Caco-2 (cell line): ENCODE measurements around the gene HSPB2. TPM values are rescaled to one million over a fixed set of nuclear protein-coding genes. Genes with fewer than 3 reads are reported as not detected.

Experiments used
- BruUV-seq: library from RNA; stranded (reverse); fragments of 400-500 nt; replicated peaks from 2 replicates; lab custom pipeline; 2021; lab: Mats Ljungman, UMichigan
- CTCF ChIA-PET: fragments of 300-600 bp; sonication (Branson Sonifier 250); formaldehyde crosslinking; loops from one replicate; lab custom pipeline; 2022; ENCODE audit warnings: antibody characterized with exemption; lab: Charles Lee
- POLR2A ChIA-PET: fragments of 300-600 bp; sonication (Branson Sonifier 250); formaldehyde crosslinking; loops from one replicate; lab custom pipeline; 2022; ENCODE audit warnings: antibody characterized with exemption; lab: Charles Lee
- DNase-seq, 2 experiments: peaks; one replicate each; pipeline versions ENCODE4 v3.0.0 to v3.0.0-alpha.2; 2020 to 2022
- H3K27me3 ChIP-seq: replicated peaks from 2 replicates; pipeline ENCODE4 v1.6.0; 2011; ENCODE audit warnings: low read length; ENCODE audit not compliant: control insufficient read depth, insufficient read depth
- H3K36me3 ChIP-seq: 2 replicates; pipeline ENCODE4 v1.5.1; 2011; ENCODE audit warnings: low read length; ENCODE audit not compliant: control insufficient read depth, insufficient read depth
- H3K4me1 ChIP-seq: fragments of 250-450 bp; sonication (Bioruptor Pico); 2 replicates; pipeline ENCODE4 v1.5.1; 2020; ENCODE audit warnings: mild to moderate bottlenecking
- H3K4me3 ChIP-seq: 2 replicates; pipeline ENCODE4 v1.5.1; 2011; ENCODE audit warnings: low read depth, mild to moderate bottlenecking, control low read depth, low read length
- H3K9me3 ChIP-seq: fragments of 250-450 bp; sonication (Bioruptor Pico); 2 replicates; pipeline ENCODE4 v1.5.1; 2020; ENCODE audit warnings: mild to moderate bottlenecking, moderate library complexity
- H3K27ac Mint-ChIP-seq: one replicate; pipeline ENCODE4 v1.8.0; 2022; ENCODE audit warnings: mixed read lengths; ENCODE audit not compliant: unreplicated experiment
- H3K27me3 Mint-ChIP-seq: one replicate; pipeline ENCODE4 v1.8.0; 2022; ENCODE audit warnings: mixed read lengths; ENCODE audit not compliant: insufficient read depth, unreplicated experiment
- H3K36me3 Mint-ChIP-seq: one replicate; pipeline ENCODE4 v1.8.0; 2022; ENCODE audit warnings: mild to moderate bottlenecking, mixed read lengths; ENCODE audit not compliant: insufficient read depth, unreplicated experiment
- H3K4me1 Mint-ChIP-seq: one replicate; pipeline ENCODE4 v1.8.0; 2022; ENCODE audit warnings: low read depth, mixed read lengths; ENCODE audit not compliant: unreplicated experiment
- H3K4me3 Mint-ChIP-seq: one replicate; pipeline ENCODE4 v1.8.0; 2022; ENCODE audit warnings: mild to moderate bottlenecking, moderate library complexity, mixed read lengths; ENCODE audit not compliant: unreplicated experiment
- H3K9me3 Mint-ChIP-seq: one replicate; pipeline ENCODE4 v1.8.0; 2022; ENCODE audit warnings: mixed read lengths; ENCODE audit not compliant: unreplicated experiment
- intact Hi-C: fragments of 100-400 bp; cut with micrococcal nuclease; formaldehyde crosslinking; loops from one replicate; pipeline ENCODE4 v1.10.0; 2022; ENCODE audit not compliant: unreplicated experiment
- total RNA-seq: library from RNA; stranded (reverse); gene quantifications from 2 replicates; pipeline ENCODE4 v1.2.3, GENCODE V29; 2022
- TF ChIP-seq, protein P1 (sequence below), 2 experiments: fragments of 200-600 bp in 1 of 2; IDR thresholded peaks; 1 replicate in 1 of 2; 2 replicates in 1 of 2; pipeline versions ENCODE4 v1.5.1 to v1.8.0; 2011 to 2022; ENCODE audit warnings: antibody characterized with exemption in 1 of 2, control low read depth in 1 of 2, inconsistent platforms in 1 of 2, low read depth in 1 of 2, low read length in 1 of 2, mild to moderate bottlenecking in 1 of 2, moderate library complexity in 1 of 2; ENCODE audit not compliant: insufficient read depth in 1 of 2, severe bottlenecking in 1 of 2, unreplicated experiment in 1 of 2

The HSPB2 gene
- total RNA-seq, 1 experiment from 2014 or later, result not detected

DNA sequence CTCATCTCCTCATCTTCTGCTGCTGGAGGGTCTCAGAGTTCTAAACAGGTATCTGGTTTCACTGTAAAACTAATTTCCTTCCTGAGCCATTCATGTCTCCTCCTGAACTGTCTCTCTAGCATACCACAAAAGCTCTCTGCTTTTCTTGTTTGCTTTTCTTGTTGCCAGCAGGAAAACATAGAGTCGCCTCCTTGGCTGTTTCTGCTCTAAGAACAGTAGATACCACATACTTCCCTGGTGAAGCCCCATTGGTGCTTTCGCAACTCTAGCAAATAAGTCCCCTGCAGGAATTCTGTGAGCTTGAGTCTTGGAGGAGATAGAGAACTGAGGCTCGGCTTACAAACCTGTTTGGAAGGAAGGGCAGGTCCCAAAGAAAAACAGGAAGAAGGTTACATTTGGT, 31.6 kb downstream of the HSPB2 start:
- no TSS peak for BruUV-seq
- no peaks in the 10 kb centered on the region for H3K27me3 Mint-ChIP-seq
- Histone ChIP-seq H3K9me3 (no peaks in the 10 kb centered on the region), H3K4me1 (peaks cover 13% of the 10 kb centered on the region), H3K36me3 (no peaks in the 10 kb centered on the region), H3K27me3 (no peaks in the 10 kb centered on the region), H3K4me3 (no peak overlapping the region)
- peak overlapping the region; percentile 57 for H3K27ac Mint-ChIP-seq
- no peaks in the 10 kb centered on the region for H3K9me3 Mint-ChIP-seq
- peak; percentile 75 to 84 for DNase-seq
- no peaks in the 10 kb centered on the region for H3K36me3 Mint-ChIP-seq
- H3K4me1 Mint-ChIP-seq, result peaks cover 13% of the 10 kb centered on the region
- ChIA-PET CTCF (interaction anchor here (0.5 to 1.7 kb wide), 6 partner anchors 10 to 73 kb away, joined by 4 to 16 read pairs (median 6); no protein-coding TSS in a partner anchor), POLR2A (interaction anchor here (0.9 to 1.3 kb wide), 2 partner anchors 12 to 17 kb away, joined by 4 to 8 read pairs; no protein-coding TSS in a partner anchor)
- TF ChIP-seq, protein P1, sequence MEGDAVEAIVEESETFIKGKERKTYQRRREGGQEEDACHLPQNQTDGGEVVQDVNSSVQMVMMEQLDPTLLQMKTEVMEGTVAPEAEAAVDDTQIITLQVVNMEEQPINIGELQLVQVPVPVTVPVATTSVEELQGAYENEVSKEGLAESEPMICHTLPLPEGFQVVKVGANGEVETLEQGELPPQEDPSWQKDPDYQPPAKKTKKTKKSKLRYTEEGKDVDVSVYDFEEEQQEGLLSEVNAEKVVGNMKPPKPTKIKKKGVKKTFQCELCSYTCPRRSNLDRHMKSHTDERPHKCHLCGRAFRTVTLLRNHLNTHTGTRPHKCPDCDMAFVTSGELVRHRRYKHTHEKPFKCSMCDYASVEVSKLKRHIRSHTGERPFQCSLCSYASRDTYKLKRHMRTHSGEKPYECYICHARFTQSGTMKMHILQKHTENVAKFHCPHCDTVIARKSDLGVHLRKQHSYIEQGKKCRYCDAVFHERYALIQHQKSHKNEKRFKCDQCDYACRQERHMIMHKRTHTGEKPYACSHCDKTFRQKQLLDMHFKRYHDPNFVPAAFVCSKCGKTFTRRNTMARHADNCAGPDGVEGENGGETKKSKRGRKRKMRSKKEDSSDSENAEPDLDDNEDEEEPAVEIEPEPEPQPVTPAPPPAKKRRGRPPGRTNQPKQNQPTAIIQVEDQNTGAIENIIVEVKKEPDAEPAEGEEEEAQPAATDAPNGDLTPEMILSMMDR (IDR thresholded peaks at IDR 0.05; ENCODE audit: insufficient read depth in 1 of 2, low read depth in 1 of 2, low read length in 1 of 2, severe bottlenecking in 1 of 2, unreplicated experiment in 1 of 2), result no peak
- peak overlapping the region; percentile 51 for H3K4me3 Mint-ChIP-seq
- intact Hi-C loops, result loop anchor here (1.0 to 2.0 kb wide), 4 partner anchors 8 to 61 kb away; no protein-coding TSS in a partner anchor

DNA sequence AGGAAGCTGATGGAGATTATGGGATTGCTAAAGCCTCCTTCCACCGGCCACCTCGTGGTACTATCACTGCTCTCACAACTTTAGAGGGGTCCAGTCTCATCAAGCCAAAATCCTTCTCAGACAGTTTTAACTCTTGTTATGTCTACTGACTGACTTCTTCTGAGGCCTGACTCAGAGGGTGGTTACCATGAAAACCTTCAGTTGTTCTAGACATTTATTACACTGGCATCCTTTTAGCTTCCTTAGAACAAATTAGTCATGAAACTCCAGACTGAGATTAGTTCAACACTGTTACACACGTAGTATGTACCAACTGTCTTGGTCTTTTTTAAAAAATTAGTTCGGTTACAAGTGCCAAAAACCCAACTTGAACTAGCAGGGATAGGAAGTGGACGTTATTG, 32.1 kb downstream of the HSPB2 start:
- Mint-ChIP-seq H3K4me1 (peaks cover 13% of the 10 kb centered on the region), H3K27me3 (no peaks in the 10 kb centered on the region), H3K4me3 (peak overlapping the region; percentile 51), H3K27ac (peak overlapping the region; percentile 57), H3K9me3 (no peaks in the 10 kb centered on the region), H3K36me3 (no peaks in the 10 kb centered on the region)
- H3K9me3 ChIP-seq, result no peaks in the 10 kb centered on the region
- no peak overlapping the region for H3K4me3 ChIP-seq
- DNase-seq, result no peak
- ChIA-PET CTCF (interaction anchor here (0.9 to 1.7 kb wide), 5 partner anchors 11 to 74 kb away, joined by 4 to 16 read pairs (median 8); no protein-coding TSS in a partner anchor), POLR2A (interaction anchor here (1.3 kb wide), 1 partner anchor 13 kb away, joined by 4 read pairs; no protein-coding TSS in a partner anchor)
- H3K27me3 ChIP-seq, result no peaks in the 10 kb centered on the region
- BruUV-seq, result no TSS peak
- H3K36me3 ChIP-seq, result no peaks in the 10 kb centered on the region
- intact Hi-C loops, result loop anchor here (1.0 to 2.0 kb wide), 4 partner anchors 8 to 60 kb away; no protein-coding TSS in a partner anchor
- TF ChIP-seq, protein P1 (IDR thresholded peaks at IDR 0.05; ENCODE audit: insufficient read depth in 1 of 2, low read depth in 1 of 2, low read length in 1 of 2, severe bottlenecking in 1 of 2, unreplicated experiment in 1 of 2), result no peak
- peaks cover 13% of the 10 kb centered on the region for H3K4me1 ChIP-seq

GRCh38 chr11:111945198-111945597, 32.7 kb downstream of the HSPB2 start:
- Histone ChIP-seq H3K4me3 (no peak overlapping the region), H3K9me3 (no peaks in the 10 kb centered on the region), H3K27me3 (no peaks in the 10 kb centered on the region), H3K4me1 (peaks cover 13% of the 10 kb centered on the region), H3K36me3 (no peaks in the 10 kb centered on the region)
- CTCF ChIA-PET, result interaction anchor here (0.9 to 1.7 kb wide), 2 partner anchors 11 to 37 kb away, joined by 8 to 16 read pairs; no protein-coding TSS in a partner anchor
- peaks cover 13% of the 10 kb centered on the region for H3K4me1 Mint-ChIP-seq
- H3K9me3 Mint-ChIP-seq, result no peaks in the 10 kb centered on the region
- H3K4me3 Mint-ChIP-seq, result no peak overlapping the region
- intact Hi-C loops, result loop anchor here (2.0 kb wide), 2 partner anchors 30 to 60 kb away; no protein-coding TSS in a partner anchor
- H3K27me3 Mint-ChIP-seq, result no peaks in the 10 kb centered on the region
- BruUV-seq, result no TSS peak
- no peak overlapping the region for H3K27ac Mint-ChIP-seq
- DNase-seq, result no peak
- POLR2A ChIA-PET, result no interaction called here
- H3K36me3 Mint-ChIP-seq, result no peaks in the 10 kb centered on the region
- TF ChIP-seq, protein P1 (IDR thresholded peaks at IDR 0.05; ENCODE audit: insufficient read depth in 1 of 2, low read depth in 1 of 2, low read length in 1 of 2, severe bottlenecking in 1 of 2, unreplicated experiment in 1 of 2), result no peak
